ENCODE results near the gene PER2.
"Not testable (repeated sequence)": the region's sequence is repeated elsewhere in the genome, so short reads cannot be mapped to it uniquely, and the experiment has no call there.

The PER2 gene

GRCh38 chr2:238281826-238282480 is 6.5 kb downstream of the PER2 start:
- H3K4me3 ChIP-seq (ENCODE audit: low read length), result no peak overlapping the region
- H3K36me3 ChIP-seq (ENCODE audit: control insufficient read depth, insufficient read depth, low read length), result peaks cover 3% of the 10 kb centered on the region
- peaks cover 70% of the 10 kb centered on the region for H3K4me1 ChIP-seq (ENCODE audit: control insufficient read depth, insufficient read depth, low read length)
- no peaks in the 10 kb centered on the region for H3K27me3 ChIP-seq (ENCODE audit: control insufficient read depth, insufficient read depth, low read length)
- H3K9me3 ChIP-seq (ENCODE audit: control insufficient read depth, low read length), result no peaks in the 10 kb centered on the region
- H3K9ac ChIP-seq (ENCODE audit: low read length), result no peak overlapping the region

- H3K9ac ChIP-seq (ENCODE audit: low read length), result no peak overlapping the region
- H3K9me3 ChIP-seq (ENCODE audit: control insufficient read depth, low read length), result no peaks in the 10 kb centered on the region
- H3K4me1 ChIP-seq (ENCODE audit: control insufficient read depth, insufficient read depth, low read length), result peaks cover 53% of the 10 kb centered on the region
- H3K27me3 ChIP-seq (ENCODE audit: control insufficient read depth, insufficient read depth, low read length), result no peaks in the 10 kb centered on the region
- H3K36me3 ChIP-seq (ENCODE audit: control insufficient read depth, insufficient read depth, low read length), result peaks cover 7% of the 10 kb centered on the region
- no peak overlapping the region for H3K4me3 ChIP-seq (ENCODE audit: low read length)
Observed at GRCh38 chr2:238280083-238280825, 8.2 kb downstream of the PER2 start.

- Histone ChIP-seq H3K4me3 (ENCODE audit: low read length) (no peak overlapping the region), H3K4me1 (ENCODE audit: control insufficient read depth, insufficient read depth, low read length) (peaks cover 53% of the 10 kb centered on the region), H3K9me3 (ENCODE audit: control insufficient read depth, low read length) (no peaks in the 10 kb centered on the region), H3K36me3 (ENCODE audit: control insufficient read depth, insufficient read depth, low read length) (peaks cover 11% of the 10 kb centered on the region), H3K9ac (ENCODE audit: low read length) (no peak overlapping the region), H3K27me3 (ENCODE audit: control insufficient read depth, insufficient read depth, low read length) (no peaks in the 10 kb centered on the region)
Observed at GRCh38 chr2:238279324-238279682, 9.1 kb downstream of the PER2 start.

DNA sequence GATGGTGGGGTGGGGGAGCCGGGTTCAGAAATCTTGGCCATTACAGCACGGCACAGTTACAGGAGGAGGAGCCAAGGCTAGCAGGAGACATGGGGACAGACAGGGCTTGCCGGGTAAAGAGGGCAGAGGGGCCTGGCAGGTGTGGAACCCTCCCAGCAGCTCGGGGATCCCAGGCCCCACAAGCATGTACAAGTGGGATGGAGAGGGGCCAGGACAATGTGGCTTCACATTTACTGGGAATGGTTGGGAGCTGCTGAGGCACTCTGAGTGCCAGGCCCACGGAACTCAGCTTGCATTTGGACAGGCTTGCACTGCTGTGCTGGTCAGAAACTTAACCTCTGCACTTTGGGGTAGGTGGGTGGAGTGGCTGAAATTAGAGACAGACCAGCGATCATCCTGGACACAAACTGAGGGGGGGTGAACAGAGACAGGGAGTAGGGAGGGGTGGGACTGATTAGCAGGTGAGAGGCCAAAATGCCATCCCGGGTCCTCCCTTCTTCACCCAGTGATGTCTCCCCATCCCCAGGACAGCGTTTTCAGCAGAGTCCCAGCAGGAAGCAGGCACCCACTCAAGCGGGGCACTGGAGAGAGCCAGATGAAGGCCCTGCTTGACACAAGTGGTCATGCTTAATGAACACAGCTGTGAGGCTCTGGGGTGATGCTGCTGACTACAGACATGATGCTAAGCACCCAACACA is 9.6 kb downstream of the PER2 start:
- Histone ChIP-seq H3K27me3 (ENCODE audit: control insufficient read depth, insufficient read depth, low read length) (no peaks in the 10 kb centered on the region), H3K9me3 (ENCODE audit: control insufficient read depth, low read length) (no peaks in the 10 kb centered on the region), H3K9ac (ENCODE audit: low read length) (no peak overlapping the region), H3K4me3 (ENCODE audit: low read length) (no peak overlapping the region), H3K36me3 (ENCODE audit: control insufficient read depth, insufficient read depth, low read length) (peaks cover 15% of the 10 kb centered on the region), H3K4me1 (ENCODE audit: control insufficient read depth, insufficient read depth, low read length) (peaks cover 52% of the 10 kb centered on the region)

GRCh38 chr2:238277695-238278094 is 10.7 kb downstream of the PER2 start:
- H3K4me3 ChIP-seq (ENCODE audit: low read length), result no peak overlapping the region
- peaks cover 17% of the 10 kb centered on the region for H3K36me3 ChIP-seq (ENCODE audit: control insufficient read depth, insufficient read depth, low read length)
- peaks cover 44% of the 10 kb centered on the region for H3K4me1 ChIP-seq (ENCODE audit: control insufficient read depth, insufficient read depth, low read length)
- H3K9ac ChIP-seq (ENCODE audit: low read length), result no peak overlapping the region
- H3K27me3 ChIP-seq (ENCODE audit: control insufficient read depth, insufficient read depth, low read length), result no peaks in the 10 kb centered on the region
- H3K9me3 ChIP-seq (ENCODE audit: control insufficient read depth, low read length), result no peaks in the 10 kb centered on the region

DNA sequence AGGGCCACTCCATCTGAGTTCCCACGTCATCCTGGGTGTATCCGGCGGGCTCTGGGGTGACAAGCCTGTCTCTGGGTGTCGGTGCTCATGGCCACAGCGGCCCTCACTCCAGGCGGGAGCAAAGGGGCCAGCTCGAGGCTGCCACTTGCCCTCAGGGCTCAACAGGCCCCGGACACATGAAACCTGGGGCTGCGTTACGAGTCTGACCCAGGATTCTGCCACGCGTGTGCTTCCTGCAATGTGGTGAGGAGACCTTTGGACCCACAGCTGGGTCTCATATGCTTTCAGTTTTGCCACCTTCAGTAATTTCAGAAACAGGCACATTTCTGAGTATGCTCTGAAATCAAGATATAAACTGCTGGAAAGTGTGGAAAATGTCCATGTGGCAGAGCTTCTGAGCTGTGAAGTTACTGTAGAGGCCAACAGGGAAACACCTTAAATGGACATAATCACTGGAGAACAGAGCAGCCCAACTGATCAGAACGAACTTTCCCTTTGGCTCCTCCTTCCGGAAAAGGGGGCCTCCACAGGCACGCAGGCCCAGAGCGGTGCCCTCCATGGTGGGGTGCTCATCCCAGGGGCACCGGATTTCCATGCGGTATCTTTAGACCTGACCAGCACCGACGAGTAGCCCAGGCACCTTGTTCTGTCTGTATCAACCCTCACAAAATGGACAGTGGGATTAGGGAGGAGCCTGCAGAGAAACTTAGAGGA is 14.1 kb downstream of the PER2 start:
- Histone ChIP-seq H3K36me3 (ENCODE audit: control insufficient read depth, insufficient read depth, low read length) (peaks cover 24% of the 10 kb centered on the region), H3K9ac (ENCODE audit: low read length) (no peak overlapping the region)

DNA sequence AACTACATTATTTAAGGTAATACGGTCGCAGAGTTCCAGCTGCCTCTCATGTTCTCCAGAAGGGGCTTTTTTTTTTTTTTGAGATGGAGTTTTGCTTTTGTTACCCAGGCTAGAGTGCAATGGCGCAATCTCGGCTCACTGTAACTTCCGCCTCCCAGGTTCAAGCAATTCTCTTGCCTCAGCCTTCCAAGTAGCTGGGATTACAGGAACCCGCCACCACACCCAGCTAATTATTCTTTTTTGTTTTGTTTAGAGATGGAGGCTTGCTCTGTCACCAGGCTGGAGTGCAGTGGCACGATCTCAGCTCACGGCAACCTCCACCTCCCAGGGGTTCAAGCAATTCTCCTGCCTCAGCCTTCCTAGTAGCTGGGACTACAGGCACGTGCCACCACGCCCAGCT is 15.0 kb downstream of the PER2 start:
- H3K36me3 ChIP-seq (ENCODE audit: control insufficient read depth, insufficient read depth, low read length), result peaks cover 23% of the 10 kb centered on the region
- not testable (repeated sequence) for H3K4me3 ChIP-seq (ENCODE audit: low read length); H3K27me3 ChIP-seq (ENCODE audit: control insufficient read depth, insufficient read depth, low read length); H3K9me3 ChIP-seq (ENCODE audit: control insufficient read depth, low read length); H3K9ac ChIP-seq (ENCODE audit: low read length)
- peaks cover 20% of the 10 kb centered on the region for H3K4me1 ChIP-seq (ENCODE audit: control insufficient read depth, insufficient read depth, low read length)

More for the DNA sequence above, 14.1 kb downstream of the PER2 start:
- Histone ChIP-seq H3K27me3 (ENCODE audit: control insufficient read depth, insufficient read depth, low read length) (no peaks in the 10 kb centered on the region), H3K9me3 (ENCODE audit: control insufficient read depth, low read length) (no peaks in the 10 kb centered on the region), H3K4me1 (ENCODE audit: control insufficient read depth, insufficient read depth, low read length) (peaks cover 21% of the 10 kb centered on the region), H3K4me3 (ENCODE audit: low read length) (no peak overlapping the region)

DNA sequence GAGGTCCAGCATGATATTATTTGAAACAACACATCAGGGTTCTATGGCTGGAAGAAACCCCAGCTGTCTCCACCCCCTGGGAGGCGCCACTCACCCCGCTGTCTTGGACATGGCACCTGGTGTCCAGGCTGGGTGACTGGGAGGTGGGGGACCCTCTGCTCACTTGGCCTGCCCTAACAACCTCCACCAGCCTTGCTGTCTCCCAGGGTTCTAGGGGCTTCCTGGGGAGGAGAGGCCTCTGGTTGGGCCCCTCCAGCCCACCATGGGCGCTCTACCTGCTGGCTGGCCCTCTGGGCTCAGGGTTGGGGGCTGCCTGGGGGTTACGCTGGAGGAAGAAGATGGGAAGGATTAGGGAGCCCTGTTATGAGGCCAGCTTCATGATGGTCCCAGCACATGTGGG is 16.3 kb downstream of the PER2 start:
- Histone ChIP-seq H3K9ac (ENCODE audit: low read length) (no peak overlapping the region), H3K4me3 (ENCODE audit: low read length) (no peak overlapping the region), H3K36me3 (ENCODE audit: control insufficient read depth, insufficient read depth, low read length) (peaks cover 29% of the 10 kb centered on the region), H3K4me1 (ENCODE audit: control insufficient read depth, insufficient read depth, low read length) (peaks cover 14% of the 10 kb centered on the region), H3K9me3 (ENCODE audit: control insufficient read depth, low read length) (no peaks in the 10 kb centered on the region), H3K27me3 (ENCODE audit: control insufficient read depth, insufficient read depth, low read length) (no peaks in the 10 kb centered on the region)

DNA sequence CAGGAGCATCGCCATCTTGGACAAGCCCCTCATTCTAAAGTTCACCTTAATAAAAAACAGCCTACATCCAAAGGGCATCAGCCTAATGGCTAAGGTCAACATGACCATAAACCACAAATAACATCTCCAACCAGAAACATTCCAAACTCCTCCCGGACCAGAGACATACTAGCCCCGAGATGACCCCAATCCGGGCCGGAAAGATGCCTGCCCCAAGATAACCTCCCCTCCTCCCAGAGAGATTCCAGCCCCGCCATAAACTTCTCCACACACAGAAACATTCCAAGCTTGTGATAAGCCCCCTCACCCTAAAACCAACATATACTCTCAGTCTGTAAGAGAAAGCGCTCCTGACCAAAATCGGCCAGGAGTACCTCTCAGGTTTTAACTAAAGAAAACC is 16.7 kb downstream of the PER2 start:
- not testable (repeated sequence) for H3K9me3 ChIP-seq (ENCODE audit: control insufficient read depth, low read length); H3K4me3 ChIP-seq (ENCODE audit: low read length); H3K9ac ChIP-seq (ENCODE audit: low read length); H3K27me3 ChIP-seq (ENCODE audit: control insufficient read depth, insufficient read depth, low read length)
- Histone ChIP-seq H3K4me1 (ENCODE audit: control insufficient read depth, insufficient read depth, low read length) (peaks cover 14% of the 10 kb centered on the region), H3K36me3 (ENCODE audit: control insufficient read depth, insufficient read depth, low read length) (peaks cover 31% of the 10 kb centered on the region)

- Histone ChIP-seq H3K9ac (ENCODE audit: low read length) (no peak overlapping the region), H3K9me3 (ENCODE audit: control insufficient read depth, low read length) (no peaks in the 10 kb centered on the region), H3K27me3 (ENCODE audit: control insufficient read depth, insufficient read depth, low read length) (no peaks in the 10 kb centered on the region), H3K36me3 (ENCODE audit: control insufficient read depth, insufficient read depth, low read length) (peaks cover 31% of the 10 kb centered on the region), H3K4me3 (ENCODE audit: low read length) (no peak overlapping the region), H3K4me1 (ENCODE audit: control insufficient read depth, insufficient read depth, low read length) (peaks cover 14% of the 10 kb centered on the region)
Observed at GRCh38 chr2:238271061-238271554, 17.3 kb downstream of the PER2 start.

DNA sequence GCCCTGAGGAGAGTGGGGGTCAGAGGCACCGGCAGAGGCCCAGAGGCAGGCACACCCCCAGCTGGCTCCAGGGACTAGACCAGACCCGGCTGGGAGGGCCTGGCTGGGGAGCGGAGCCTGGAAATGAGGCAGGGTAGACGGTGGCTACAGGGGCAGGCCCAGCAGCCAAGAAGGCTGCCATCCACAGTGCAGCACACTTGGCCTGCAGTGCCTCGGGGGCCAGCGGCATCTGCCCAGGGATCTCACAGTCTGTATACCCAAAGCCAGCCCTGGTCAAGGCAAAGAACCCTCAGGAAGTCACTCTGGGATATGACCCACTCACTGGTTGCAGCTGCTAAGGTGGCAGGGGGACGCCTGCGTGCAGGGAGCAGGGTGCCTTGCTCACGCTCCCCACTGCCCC is 17.8 kb downstream of the PER2 start:
- peaks cover 14% of the 10 kb centered on the region for H3K4me1 ChIP-seq (ENCODE audit: control insufficient read depth, insufficient read depth, low read length)
- H3K4me3 ChIP-seq (ENCODE audit: low read length), result no peak overlapping the region
- no peak overlapping the region for H3K9ac ChIP-seq (ENCODE audit: low read length)
- H3K36me3 ChIP-seq (ENCODE audit: control insufficient read depth, insufficient read depth, low read length), result peaks cover 30% of the 10 kb centered on the region
- H3K9me3 ChIP-seq (ENCODE audit: control insufficient read depth, low read length), result no peaks in the 10 kb centered on the region
- no peaks in the 10 kb centered on the region for H3K27me3 ChIP-seq (ENCODE audit: control insufficient read depth, insufficient read depth, low read length)

GRCh38 chr2:238269741-238270140 is 18.7 kb downstream of the PER2 start:
- H3K36me3 ChIP-seq (ENCODE audit: control insufficient read depth, insufficient read depth, low read length), result peaks cover 28% of the 10 kb centered on the region

More at GRCh38 chr2:238269741-238270140, 18.7 kb downstream of the PER2 start:
- Histone ChIP-seq H3K9me3 (ENCODE audit: control insufficient read depth, low read length) (no peaks in the 10 kb centered on the region), H3K4me1 (ENCODE audit: control insufficient read depth, insufficient read depth, low read length) (peaks cover 9% of the 10 kb centered on the region), H3K27me3 (ENCODE audit: control insufficient read depth, insufficient read depth, low read length) (no peaks in the 10 kb centered on the region), H3K9ac (ENCODE audit: low read length) (no peak overlapping the region), H3K4me3 (ENCODE audit: low read length) (no peak overlapping the region)

Data from mucosa of stomach (tissue), 1 donor.